T-helper 9 cell (primary cell): ENCODE results near the gene EIF4B.
"Not testable (repeated sequence)": the region's sequence is repeated elsewhere in the genome, so short reads cannot be mapped to it uniquely, and the experiment has no call there.

ENCODE experiments used
- DNase-seq: peaks from one replicate; pipeline ENCODE4 v3.0.0-alpha.2; 2020
- total RNA-seq, 2 donors: gene quantifications; one replicate each; lab custom pipeline; 2026; lab: John Stamatoyannopoulos, UW

EIF4B gene, protein sequence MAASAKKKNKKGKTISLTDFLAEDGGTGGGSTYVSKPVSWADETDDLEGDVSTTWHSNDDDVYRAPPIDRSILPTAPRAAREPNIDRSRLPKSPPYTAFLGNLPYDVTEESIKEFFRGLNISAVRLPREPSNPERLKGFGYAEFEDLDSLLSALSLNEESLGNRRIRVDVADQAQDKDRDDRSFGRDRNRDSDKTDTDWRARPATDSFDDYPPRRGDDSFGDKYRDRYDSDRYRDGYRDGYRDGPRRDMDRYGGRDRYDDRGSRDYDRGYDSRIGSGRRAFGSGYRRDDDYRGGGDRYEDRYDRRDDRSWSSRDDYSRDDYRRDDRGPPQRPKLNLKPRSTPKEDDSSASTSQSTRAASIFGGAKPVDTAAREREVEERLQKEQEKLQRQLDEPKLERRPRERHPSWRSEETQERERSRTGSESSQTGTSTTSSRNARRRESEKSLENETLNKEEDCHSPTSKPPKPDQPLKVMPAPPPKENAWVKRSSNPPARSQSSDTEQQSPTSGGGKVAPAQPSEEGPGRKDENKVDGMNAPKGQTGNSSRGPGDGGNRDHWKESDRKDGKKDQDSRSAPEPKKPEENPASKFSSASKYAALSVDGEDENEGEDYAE
- total RNA-seq: 1,076 to 1,375 reads per million in 2 donors

DNA sequence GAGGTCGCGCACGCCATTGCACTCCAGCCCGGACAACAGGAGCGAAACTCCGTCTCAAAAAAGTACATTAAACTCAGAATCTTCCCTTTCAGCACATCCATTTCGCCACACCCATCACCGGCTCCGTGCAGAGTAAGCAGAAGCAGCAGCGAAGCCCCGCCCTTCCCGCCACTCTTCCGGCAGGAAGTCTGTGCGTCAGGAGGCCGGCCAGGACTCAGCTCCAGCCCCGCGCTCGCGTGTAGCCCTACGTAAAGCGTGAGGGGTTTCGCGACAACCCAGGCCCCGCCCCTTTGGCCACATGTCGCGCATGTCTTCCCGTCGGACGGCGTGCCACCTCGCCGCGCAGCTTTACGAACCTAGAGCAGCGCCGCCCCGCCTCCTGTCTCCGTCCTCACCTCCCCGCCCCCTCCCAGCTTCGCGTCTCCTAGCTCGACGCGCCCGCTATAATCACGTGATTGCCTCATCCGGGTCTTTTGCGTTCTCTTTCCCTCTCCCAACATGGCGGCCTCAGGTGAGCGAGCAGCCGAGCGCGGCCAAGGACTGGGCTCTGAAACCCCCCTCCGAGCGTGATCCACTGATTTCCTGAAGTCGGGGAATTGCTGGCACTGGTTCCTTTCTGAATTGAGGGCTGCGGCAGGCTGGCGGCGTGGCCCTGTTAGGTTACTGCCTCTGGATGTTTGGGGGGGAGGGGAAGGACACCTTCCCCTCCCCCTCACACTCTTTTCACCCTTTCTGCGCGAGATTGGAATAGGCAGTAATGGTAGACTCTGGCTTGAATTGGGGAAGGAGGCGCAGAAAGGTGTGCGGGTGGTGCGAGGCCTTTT, at the start of gene EIF4B:
Gene EIF4B (plus strand): TSS at position 471 of the 824 bp plus-strand sequence. CDS start 28 bp downstream, at position 499.
- DNase-seq: peak; percentile 99

GRCh38 chr12:52956987-52957386, 49.3 kb upstream of the EIF4B start:
- no peak for DNase-seq

DNA sequence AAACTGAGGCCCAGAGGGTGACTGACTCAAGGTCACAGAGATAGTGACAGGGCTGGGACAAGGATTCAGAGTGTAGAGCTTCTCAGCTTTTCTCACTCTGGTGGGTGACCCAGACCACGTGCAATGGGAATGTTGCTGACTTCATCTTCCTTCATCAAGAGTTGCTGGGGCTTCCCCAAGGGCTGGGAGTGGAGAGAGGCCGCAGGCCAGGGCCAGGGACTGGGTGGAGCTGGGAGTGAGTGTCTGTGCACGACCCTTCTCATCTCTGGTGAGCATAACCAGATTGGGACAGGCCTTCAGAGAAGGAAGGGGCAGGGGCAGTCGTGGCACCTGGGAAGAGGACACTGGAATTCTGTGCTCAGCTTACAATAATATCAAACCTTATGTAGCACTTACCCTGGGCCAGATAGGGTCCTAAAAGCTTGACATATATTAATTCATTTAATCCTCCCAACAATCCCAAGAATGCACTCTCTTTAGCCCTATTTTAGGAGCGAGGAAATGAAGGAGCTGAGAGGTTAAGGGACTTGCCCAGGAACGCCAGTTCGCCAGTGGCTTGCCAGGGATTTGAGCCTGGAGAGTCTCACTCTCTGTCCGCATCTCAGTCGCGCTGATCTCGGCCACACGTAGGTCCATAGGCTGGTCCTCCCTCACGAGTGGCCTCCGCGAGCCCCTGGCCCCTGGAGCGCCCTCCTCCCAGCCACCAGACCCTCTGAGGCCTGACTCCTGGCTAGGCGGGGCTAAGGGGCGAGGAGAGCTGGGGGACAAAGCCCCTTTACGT, 41.5 kb upstream of the EIF4B start:
- no peak for DNase-seq

- no peak for DNase-seq
Measured at GRCh38 chr12:52965337-52965731, 40.9 kb upstream of the EIF4B start.

- DNase-seq: no peak
Measured at GRCh38 chr12:52969166-52969795, 37.0 kb upstream of the EIF4B start.

- no peak for DNase-seq
Measured at GRCh38 chr12:52969828-52970569, 36.3 kb upstream of the EIF4B start.

- no peak for DNase-seq
Measured at GRCh38 chr12:52971679-52972329, 34.5 kb upstream of the EIF4B start.

- DNase-seq: no peak
Measured at GRCh38 chr12:52975204-52975603, 31.1 kb upstream of the EIF4B start.

GRCh38 chr12:52975820-52976573, 30.3 kb upstream of the EIF4B start:
- DNase-seq: no peak

- DNase-seq: no peak
Measured at GRCh38 chr12:52976574-52977071, 29.6 kb upstream of the EIF4B start.

- DNase-seq: no peak
Measured at GRCh38 chr12:52977170-52977569, 29.1 kb upstream of the EIF4B start.

DNA sequence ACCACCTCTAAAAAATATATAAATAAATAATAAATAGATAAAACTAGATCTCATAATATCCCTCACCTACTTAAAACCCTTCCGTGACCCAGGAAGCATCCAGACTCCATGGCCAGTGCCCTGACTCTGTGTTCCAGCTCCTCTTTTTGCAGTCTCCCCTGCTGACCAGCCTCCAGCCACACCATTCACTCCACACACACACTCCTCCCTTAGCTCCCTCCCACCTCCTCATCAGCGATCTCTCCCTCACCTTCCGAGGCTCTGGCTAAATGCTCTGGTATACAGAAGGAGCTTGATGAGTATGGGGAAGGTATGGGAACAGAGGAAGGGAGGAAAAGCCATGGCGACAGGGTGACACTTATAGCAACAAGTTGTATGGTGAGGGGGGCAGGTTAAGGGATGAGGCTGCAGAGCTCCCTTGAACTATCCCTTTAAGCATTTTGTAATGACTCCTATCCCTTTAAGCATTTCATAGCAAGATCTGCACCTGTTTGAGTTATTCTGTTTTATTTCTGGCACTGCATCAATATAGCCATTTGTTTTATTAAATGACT, 26.1 kb upstream of the EIF4B start:
- DNase-seq: no peak

GRCh38 chr12:52980650-52981423, 25.4 kb upstream of the EIF4B start:
- peak; percentile 69 for DNase-seq

DNA sequence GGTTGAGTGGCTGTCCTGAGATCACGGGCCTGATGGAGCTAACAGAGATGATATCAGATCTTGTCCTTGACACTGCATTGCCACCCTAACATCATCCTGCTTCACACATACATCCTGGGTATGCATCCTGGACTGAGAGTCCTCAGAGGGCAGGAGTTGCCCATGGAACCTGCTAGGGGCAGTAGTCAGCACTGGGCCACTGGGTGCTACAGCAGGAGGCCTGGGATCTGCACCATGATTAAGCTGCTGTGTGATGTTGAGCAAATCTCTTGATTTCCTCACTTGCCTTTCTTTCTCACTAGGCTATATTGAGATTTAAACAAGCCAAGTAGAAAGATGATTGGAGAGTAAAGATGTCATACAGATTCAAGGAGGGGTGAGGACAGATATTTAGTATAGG, 22.1 kb upstream of the EIF4B start:
- DNase-seq: no peak

- DNase-seq: no peak
Measured at GRCh38 chr12:52988898-52989297, 17.4 kb upstream of the EIF4B start.

GRCh38 chr12:52990206-52990605, 16.1 kb upstream of the EIF4B start:
- no peak for DNase-seq

DNA sequence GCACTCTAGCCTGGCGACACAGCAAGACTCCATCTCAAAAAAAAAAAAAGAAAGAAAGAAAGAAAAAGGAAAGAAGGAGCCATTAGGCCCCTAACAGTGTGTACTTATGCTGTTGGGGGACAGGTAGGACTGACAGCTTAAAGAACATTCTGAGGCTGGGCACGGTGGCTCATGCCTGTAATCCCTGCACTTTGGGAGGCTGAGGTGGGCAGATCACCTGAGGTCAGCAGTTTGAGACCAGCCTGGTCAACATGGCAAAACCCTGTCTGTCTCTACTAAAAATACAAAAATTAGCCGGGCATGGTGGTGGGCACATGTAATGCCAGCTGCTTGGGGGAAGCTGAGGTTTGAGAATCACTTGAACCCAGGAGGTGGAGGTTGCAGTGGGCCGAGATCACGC, 14.0 kb upstream of the EIF4B start:
- DNase-seq: not testable (repeated sequence)

DNA sequence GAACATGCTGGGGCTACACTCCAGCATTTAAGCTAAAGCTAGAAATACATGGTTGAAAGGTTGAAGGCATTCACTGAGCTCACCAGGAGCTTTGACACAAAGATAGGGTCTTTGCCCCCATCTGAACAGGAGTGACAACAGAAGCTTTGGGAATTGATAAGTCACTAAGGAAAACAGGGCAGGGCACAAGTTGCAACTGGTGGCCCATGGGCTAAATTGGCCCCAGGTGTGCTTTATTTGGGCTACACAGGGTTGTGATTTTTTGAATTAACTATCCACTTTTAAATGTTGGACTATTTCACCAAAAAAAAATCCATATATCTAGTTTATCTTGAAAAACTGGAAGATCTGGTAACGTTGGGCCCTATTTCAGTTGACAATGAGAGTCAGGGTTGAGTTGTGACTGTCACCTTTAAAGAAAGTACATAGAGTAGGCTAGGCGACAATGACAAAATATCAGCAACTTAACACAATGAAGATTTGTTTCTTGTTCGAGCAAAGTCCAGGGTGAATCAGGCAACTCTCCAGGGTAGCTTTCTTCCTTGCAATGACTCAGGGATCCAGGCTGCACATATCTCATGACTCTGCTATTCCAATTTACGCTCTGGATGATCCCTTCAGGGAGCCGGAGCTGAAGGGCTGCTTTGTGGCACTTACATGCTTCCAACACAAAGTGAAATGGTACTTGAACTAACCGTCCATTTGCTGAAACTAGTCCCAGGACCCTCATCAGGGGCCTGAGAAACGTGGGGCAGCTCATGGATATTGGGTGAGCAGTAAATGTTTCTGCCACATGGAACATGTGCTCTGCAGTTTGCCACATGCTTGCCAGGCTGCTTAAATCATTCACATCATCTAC, 13.3 kb upstream of the EIF4B start:
- DNase-seq: no peak
